Endodermal cell (in vitro differentiated cells): Measurements from ENCODE around the gene CBL. TPM values are rescaled to one million over a fixed set of nuclear protein-coding genes. Genes with fewer than 3 reads are reported as not detected.
"Not testable (repeated sequence)": the region's sequence is repeated elsewhere in the genome, so short reads cannot be mapped to it uniquely, and the experiment has no call there.

Experiments
- DNase-seq: peaks from one replicate; pipeline ENCODE4 v3.0.0-alpha.2; 2017
- H3K27ac ChIP-seq: 2 replicates; pipeline ENCODE4 v1.5.1; 2013; ENCODE audit warnings: mild to moderate bottlenecking, low read depth, low read length, moderate library complexity
- H3K27me3 ChIP-seq: 2 replicates; pipeline ENCODE4 v1.6.1; 2013; ENCODE audit warnings: mild to moderate bottlenecking, low read length, moderate library complexity; ENCODE audit not compliant: insufficient read depth, control insufficient read depth, poor library complexity, severe bottlenecking
- H3K36me3 ChIP-seq: 2 replicates; pipeline ENCODE4 v1.7.0; 2013; ENCODE audit warnings: mild to moderate bottlenecking, low read length, moderate library complexity; ENCODE audit not compliant: control insufficient read depth, insufficient read depth
- H3K4me1 ChIP-seq: one replicate; pipeline ENCODE4 v1.7.0; 2013; ENCODE audit warnings: low read length; ENCODE audit not compliant: control insufficient read depth, insufficient read depth
- H3K4me3 ChIP-seq: 2 replicates; pipeline ENCODE4 v1.5.1; 2013; ENCODE audit warnings: mild to moderate bottlenecking, low read length, moderate library complexity
- H3K9ac ChIP-seq: 2 replicates; pipeline ENCODE4 v1.6.1; 2013; ENCODE audit warnings: mild to moderate bottlenecking, low read length, moderate library complexity; ENCODE audit not compliant: poor library complexity, severe bottlenecking; ENCODE audit errors: extremely low read depth
- H3K9me3 ChIP-seq: 2 replicates; pipeline ENCODE4 v1.6.1; 2013; ENCODE audit warnings: mild to moderate bottlenecking, low read length, moderate library complexity; ENCODE audit not compliant: control insufficient read depth
- H3K27ac Mint-ChIP-seq: 2 replicates; pipeline ENCODE4 v1.8.0; 2020; ENCODE audit warnings: mixed read lengths
- H3K27me3 Mint-ChIP-seq: 2 replicates; pipeline ENCODE4 v1.8.0; 2021; ENCODE audit warnings: mild to moderate bottlenecking, mixed read lengths; ENCODE audit not compliant: insufficient read depth
- H3K36me3 Mint-ChIP-seq: 2 replicates; pipeline ENCODE4 v1.8.0; 2020; ENCODE audit warnings: low read depth, mixed read lengths
- H3K4me1 Mint-ChIP-seq: 2 replicates; pipeline ENCODE4 v1.8.0; 2020; ENCODE audit warnings: mixed read lengths
- H3K4me3 Mint-ChIP-seq: 2 replicates; pipeline ENCODE4 v1.8.0; 2020; ENCODE audit warnings: mild to moderate bottlenecking, moderate library complexity, mixed read lengths
- H3K9me3 Mint-ChIP-seq: 2 replicates; pipeline ENCODE4 v1.8.0; 2020; ENCODE audit warnings: mild to moderate bottlenecking, mixed read lengths
- WGBS, 2 experiments: methylation state at CpG; one replicate each; pipeline versions ENCODE4 v1.1.5 to v1.1.7; 2013; ENCODE audit warnings: missing lambda C conversion rate in 2 of 2, mixed read lengths in 1 of 2; ENCODE audit not compliant: insufficient coverage in 1 of 2, insufficient read length in 1 of 2; 5-methylcytosine and 5-hydroxymethylcytosine counted together
- total RNA-seq, 2 donors: library from RNA; stranded (reverse); fragmentation: NEBNext Ultra II Directional in 1 of 2; extraction: Animal tissue kit (Norgen Biotek cat#: 25700) in 1 of 2; gene quantifications; 2 replicates in 1 of 2; 3 replicates in 1 of 2; pipeline ENCODE4 v1.2.1, GENCODE V29; 2021
- TF ChIP-seq, protein P1 (sequence below): fragments of 200-600 bp; sonication (generic); conservative IDR thresholded peaks from 2 replicates; pipeline ENCODE4 v1.5.0; 2021; ENCODE audit warnings: antibody characterized with exemption, mild to moderate bottlenecking

CBL gene
- total RNA-seq, 2 donors from 2014 or later: 40.3 to 52.7 TPM

DNA sequence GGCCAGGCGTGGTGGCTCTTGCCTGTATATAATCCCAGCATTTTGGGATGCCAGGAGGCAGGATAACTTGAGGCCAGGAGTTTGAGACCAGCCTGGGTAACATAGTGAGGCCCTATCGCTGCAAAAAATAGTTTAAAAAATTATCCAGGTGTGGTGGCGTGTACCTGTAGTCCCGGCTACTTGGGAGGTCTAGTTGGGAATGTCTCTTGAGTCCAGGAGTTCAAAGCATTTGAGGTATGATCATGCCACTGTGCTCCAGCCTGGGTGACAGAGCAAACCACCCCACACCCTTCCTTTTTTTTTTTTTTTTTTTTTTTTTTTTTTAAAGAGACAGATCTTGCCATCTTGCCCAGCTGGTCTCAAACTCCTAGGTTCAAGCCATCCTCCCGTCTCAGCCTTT is 16.8 kb downstream of the CBL start:
- Mint-ChIP-seq H3K4me3 (no peak overlapping the region), H3K4me1 (no peaks in the 10 kb centered on the region), H3K36me3 (peaks cover 12% of the 10 kb centered on the region), H3K9me3 (no peaks in the 10 kb centered on the region), H3K27ac (no peak overlapping the region), H3K27me3 (no peaks in the 10 kb centered on the region)
- no peak for DNase-seq
- Histone ChIP-seq H3K36me3 (no peaks in the 10 kb centered on the region), H3K9me3 (no peaks in the 10 kb centered on the region), H3K4me1 (no peaks in the 10 kb centered on the region), H3K9ac (no peak overlapping the region), H3K27ac (no peak overlapping the region), H3K4me3 (no peak overlapping the region), H3K27me3 (no peaks in the 10 kb centered on the region)
- 96 to 100% methylated on average over 1 to 5 of the region's 5 CpGs for WGBS, 2 experiments
- TF ChIP-seq, protein P1, sequence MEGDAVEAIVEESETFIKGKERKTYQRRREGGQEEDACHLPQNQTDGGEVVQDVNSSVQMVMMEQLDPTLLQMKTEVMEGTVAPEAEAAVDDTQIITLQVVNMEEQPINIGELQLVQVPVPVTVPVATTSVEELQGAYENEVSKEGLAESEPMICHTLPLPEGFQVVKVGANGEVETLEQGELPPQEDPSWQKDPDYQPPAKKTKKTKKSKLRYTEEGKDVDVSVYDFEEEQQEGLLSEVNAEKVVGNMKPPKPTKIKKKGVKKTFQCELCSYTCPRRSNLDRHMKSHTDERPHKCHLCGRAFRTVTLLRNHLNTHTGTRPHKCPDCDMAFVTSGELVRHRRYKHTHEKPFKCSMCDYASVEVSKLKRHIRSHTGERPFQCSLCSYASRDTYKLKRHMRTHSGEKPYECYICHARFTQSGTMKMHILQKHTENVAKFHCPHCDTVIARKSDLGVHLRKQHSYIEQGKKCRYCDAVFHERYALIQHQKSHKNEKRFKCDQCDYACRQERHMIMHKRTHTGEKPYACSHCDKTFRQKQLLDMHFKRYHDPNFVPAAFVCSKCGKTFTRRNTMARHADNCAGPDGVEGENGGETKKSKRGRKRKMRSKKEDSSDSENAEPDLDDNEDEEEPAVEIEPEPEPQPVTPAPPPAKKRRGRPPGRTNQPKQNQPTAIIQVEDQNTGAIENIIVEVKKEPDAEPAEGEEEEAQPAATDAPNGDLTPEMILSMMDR: no peak

DNA sequence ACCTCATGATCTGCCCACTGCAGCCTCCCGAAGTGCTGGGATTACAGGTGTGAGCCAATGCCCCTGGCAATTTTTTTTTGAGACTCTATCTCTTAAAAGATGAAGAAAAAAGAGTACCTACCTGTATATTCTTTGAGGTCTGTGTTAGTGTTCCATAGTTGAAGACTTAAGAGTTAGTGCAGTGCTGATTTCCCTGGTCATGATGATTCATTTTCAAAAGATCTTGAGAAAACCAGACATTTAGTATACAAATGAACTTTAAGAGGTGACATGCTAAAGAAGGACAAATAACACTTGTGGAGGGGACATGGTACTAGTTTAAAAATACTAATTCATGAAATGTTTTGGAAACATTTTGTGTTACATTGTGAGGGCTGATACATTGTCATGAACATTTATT is 17.7 kb downstream of the CBL start:
- Histone ChIP-seq H3K27ac (no peak overlapping the region), H3K27me3 (no peaks in the 10 kb centered on the region), H3K4me1 (no peaks in the 10 kb centered on the region), H3K9me3 (no peaks in the 10 kb centered on the region), H3K36me3 (no peaks in the 10 kb centered on the region), H3K9ac (no peak overlapping the region), H3K4me3 (no peak overlapping the region)
- no peaks in the 10 kb centered on the region for H3K27me3 Mint-ChIP-seq
- TF ChIP-seq, protein P1: no peak
- WGBS, 2 experiments: 95% methylated on average over 1 of the region's 1 CpG; no CpG with 5 or more reads in 1 of the 2 experiments
- no peak for DNase-seq
- H3K4me1 Mint-ChIP-seq: no peaks in the 10 kb centered on the region
- peaks cover 14% of the 10 kb centered on the region for H3K36me3 Mint-ChIP-seq
- no peaks in the 10 kb centered on the region for H3K9me3 Mint-ChIP-seq
- no peak overlapping the region for H3K4me3 Mint-ChIP-seq
- H3K27ac Mint-ChIP-seq: no peak overlapping the region

DNA sequence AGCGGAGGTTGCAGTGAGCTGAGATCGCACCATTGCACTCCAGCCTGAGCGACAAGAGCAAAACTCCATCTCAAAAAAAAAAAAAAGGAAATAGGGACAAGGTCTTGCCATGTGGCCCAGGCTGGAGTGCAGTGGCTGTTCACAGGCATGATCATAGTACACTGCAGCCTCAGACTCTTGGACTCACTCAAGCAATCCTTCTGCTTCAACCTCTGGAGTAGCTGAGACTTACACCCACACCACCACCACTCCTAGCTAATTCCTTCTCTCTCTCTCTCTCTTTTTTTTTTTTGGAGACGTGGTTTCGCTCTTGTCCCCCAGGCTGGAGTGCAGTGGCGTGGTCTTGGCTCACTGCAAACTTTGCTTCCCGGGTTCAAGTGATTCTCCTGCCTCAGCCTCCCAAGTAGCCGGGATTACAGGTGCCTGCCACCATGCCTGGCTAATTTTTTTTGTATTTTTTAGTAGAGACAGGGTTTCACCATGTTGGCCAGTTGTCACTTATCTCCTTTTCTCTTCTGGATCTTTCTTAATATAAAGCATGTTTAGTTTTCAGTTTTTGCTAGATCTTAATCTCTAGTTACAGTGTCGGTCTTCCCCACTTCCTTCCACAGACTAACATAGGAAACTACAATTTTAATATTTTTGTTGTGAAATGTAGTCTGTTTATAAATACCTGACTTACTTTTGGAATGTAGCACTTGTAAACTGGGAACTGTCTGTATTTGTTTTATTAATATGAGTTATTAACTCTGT is 22.6 kb downstream of the CBL start:
- H3K4me3 ChIP-seq, H3K9me3 ChIP-seq, H3K27me3 Mint-ChIP-seq, H3K4me1 ChIP-seq, DNase-seq, H3K27ac Mint-ChIP-seq, H3K4me1 Mint-ChIP-seq, H3K4me3 Mint-ChIP-seq, H3K9me3 Mint-ChIP-seq, H3K27ac ChIP-seq, H3K27me3 ChIP-seq, H3K9ac ChIP-seq: not testable (repeated sequence)
- H3K36me3 Mint-ChIP-seq: peaks cover 31% of the 10 kb centered on the region
- WGBS, 2 experiments: 89 to 97% methylated on average over 5 to 8 of the region's 9 CpGs
- peaks cover 22% of the 10 kb centered on the region for H3K36me3 ChIP-seq
